GM12878 (cell line): Measurements from ENCODE around the gene NMT1. TPM values are rescaled to one million over a fixed set of nuclear protein-coding genes. Genes with fewer than 3 reads are reported as not detected.

Source experiments
- ATAC-seq: fragments of 200-7000 bp; cut with Tn5 transposase; 3 replicates; pipeline ENCODE4 v1.9.1; 2020; ENCODE audit warnings: mild to moderate bottlenecking, moderate library complexity
- BruUV-seq: library from RNA; stranded (reverse); fragments of 400-500 nt; replicated peaks from 2 replicates; lab custom pipeline; 2021; lab: Mats Ljungman, UMichigan
- CTCF ChIA-PET: fragments of 300-600 bp; sonication (Branson Sonifier 250); formaldehyde crosslinking; extraction: SDS; loops from one replicate; lab custom pipeline; 2021; ENCODE audit warnings: inconsistent platforms; lab: Yijun Ruan, JAX
- POLR2A ChIA-PET: fragments of 350-600 bp; formaldehyde crosslinking; extraction: SDS; loops from one replicate; lab custom pipeline; 2021; ENCODE audit warnings: inconsistent platforms; lab: Charles Lee
- RAD21 ChIA-PET: fragments of 300-600 bp; sonication (Branson Sonifier 250); formaldehyde crosslinking; loops from one replicate; lab custom pipeline; 2023; ENCODE audit warnings: antibody characterized with exemption; ENCODE audit not compliant: unreplicated experiment; lab: Charles Lee
- SMC1A ChIA-PET: fragments of 300-600 bp; sonication (Branson Sonifier 250); formaldehyde crosslinking; loops from one replicate; lab custom pipeline; 2023; ENCODE audit not compliant: unreplicated experiment, uncharacterized antibody; lab: Charles Lee
- DNase-seq: peaks from one replicate; pipeline ENCODE4 v3.0.0-alpha.2; 2011; ENCODE audit warnings: low read depth, low spot score
- FAIRE-seq: peaks from 3 replicates; lab custom pipeline; 2011; peaks lifted over from hg19 to GRCh38; lab: Jason Lieb, UNC
- H2AFZ ChIP-seq: 2 replicates; pipeline ENCODE4 v1.6.0; 2011; ENCODE audit warnings: low read depth, low read length, control low read depth; ENCODE audit not compliant: control insufficient read depth
- H3K27ac ChIP-seq: 2 replicates; pipeline ENCODE4 v1.5.1; 2011; ENCODE audit warnings: control low read depth; ENCODE audit not compliant: control insufficient read depth, insufficient read depth
- H3K27me3 ChIP-seq, 2 experiments: replicated peaks in 1 of 2; 2 replicates each; pipeline versions ENCODE4 v1.6.0 to v1.6.1; 2011; ENCODE audit warnings: low read length in 1 of 2; ENCODE audit not compliant: control insufficient read depth in 2 of 2, insufficient read depth in 2 of 2
- H3K36me3 ChIP-seq, 2 experiments: 2 replicates each; pipeline ENCODE4 v1.5.1; 2011; ENCODE audit warnings: low read length in 1 of 2; ENCODE audit not compliant: control insufficient read depth in 2 of 2, insufficient read depth in 2 of 2
- H3K4me1 ChIP-seq: 2 replicates; pipeline ENCODE4 v1.6.1; 2011; ENCODE audit warnings: mild to moderate bottlenecking, low read length, moderate library complexity, mixed read lengths; ENCODE audit not compliant: control insufficient read depth, insufficient read depth
- H3K4me2 ChIP-seq: 2 replicates; pipeline ENCODE4 v1.6.0; 2011; ENCODE audit warnings: control low read depth; ENCODE audit not compliant: control insufficient read depth, insufficient read depth
- H3K4me3 ChIP-seq: fragments of 200-600 bp; sonication (generic); 2 replicates; pipeline ENCODE4 v1.5.1; 2016
- H3K79me2 ChIP-seq: 2 replicates; pipeline ENCODE4 v1.6.0; 2011; ENCODE audit warnings: low read length; ENCODE audit not compliant: control insufficient read depth, insufficient read depth
- H3K9ac ChIP-seq: 2 replicates; pipeline ENCODE4 v1.8.0; 2011; ENCODE audit warnings: low read length, control low read depth, mixed read lengths; ENCODE audit not compliant: control insufficient read depth, insufficient read depth
- H3K9me3 ChIP-seq: replicated peaks from 3 replicates; pipeline ENCODE4 v1.5.1; 2011; ENCODE audit warnings: mild to moderate bottlenecking, low read length; ENCODE audit not compliant: control insufficient read depth, insufficient read depth
- H4K20me1 ChIP-seq: 2 replicates; pipeline ENCODE4 v1.6.0; 2011; ENCODE audit not compliant: control insufficient read depth, insufficient read depth
- CREB1 ChIP-seq: IDR thresholded peaks from 2 replicates; pipeline ENCODE4 v1.6.1; 2012; ENCODE audit warnings: low read depth, mild to moderate bottlenecking, inconsistent platforms
- EZH2 ChIP-seq: IDR thresholded peaks from 2 replicates; pipeline ENCODE4 v1.6.1; 2012; ENCODE audit warnings: low read depth, mild to moderate bottlenecking, control low read depth, inconsistent platforms, low read length, borderline replicate concordance; ENCODE audit not compliant: control insufficient read depth
- FOXM1 ChIP-seq: IDR thresholded peaks from 2 replicates; pipeline ENCODE4 v1.6.1; 2012; ENCODE audit warnings: low read depth, mild to moderate bottlenecking, inconsistent platforms, low read length, moderate library complexity
- KLF5 ChIP-seq: fragments of 450-650 bp; IDR thresholded peaks from 2 replicates; pipeline ENCODE4 v1.6.1; 2014; ENCODE audit warnings: mild to moderate bottlenecking; ENCODE audit not compliant: partially characterized antibody
- NFXL1 ChIP-seq: fragments of 450-650 bp; IDR thresholded peaks from 2 replicates; pipeline ENCODE4 v1.6.1; 2017; ENCODE audit warnings: antibody characterized with exemption, mild to moderate bottlenecking, borderline replicate concordance
- NR2F1 ChIP-seq: fragments of 450-650 bp; conservative IDR thresholded peaks from 2 replicates; pipeline ENCODE4 v1.6.1; 2017; ENCODE audit warnings: mild to moderate bottlenecking
- PAX5 ChIP-seq: IDR thresholded peaks from 2 replicates; pipeline ENCODE4 v1.6.1; 2011; ENCODE audit warnings: low read depth, low read length, borderline replicate concordance
- RAD51 ChIP-seq: fragments of 450-650 bp; IDR thresholded peaks from 2 replicates; pipeline ENCODE4 v1.6.1; 2016; ENCODE audit warnings: moderate library complexity, mild to moderate bottlenecking, inconsistent platforms
- RUNX3 ChIP-seq: IDR thresholded peaks from 2 replicates; pipeline ENCODE4 v1.6.1; 2012; ENCODE audit warnings: low read length, inconsistent platforms
- SMAD1 ChIP-seq: fragments of 450-650 bp; IDR thresholded peaks from 2 replicates; pipeline ENCODE4 v1.6.1; 2018; ENCODE audit warnings: mild to moderate bottlenecking, low read depth; ENCODE audit not compliant: partially characterized antibody
- ZBED1 ChIP-seq: IDR thresholded peaks from 2 replicates; pipeline ENCODE4 v1.6.1; 2016; ENCODE audit warnings: borderline replicate concordance
- ZNF274 ChIP-seq: IDR thresholded peaks from one replicate; pipeline ENCODE4 v1.8.0; 2011; ENCODE audit not compliant: insufficient read length, insufficient read depth
- WGBS: methylation state at CpG from one replicate; pipeline ENCODE4 v1.1.6; 2016; ENCODE audit warnings: low lambda C conversion rate; ENCODE audit not compliant: insufficient replicate concordance, insufficient coverage; ENCODE audit errors: missing lambda C conversion rate; 5-methylcytosine and 5-hydroxymethylcytosine counted together
- in situ Hi-C: fragments of 300-500 bp; cut with MboI; formaldehyde crosslinking; loops from 9 replicates; pipeline ENCODE4 v1.14.3; 2018; ENCODE audit warnings: mixed read lengths
- intact Hi-C: fragments of 100-400 bp; cut with micrococcal nuclease; formaldehyde crosslinking; loops from one replicate; pipeline ENCODE4 v1.14.2; 2022; ENCODE audit not compliant: unreplicated experiment
- polyA plus RNA-seq, 11 experiments: library from polyadenylated mRNA; depleted of rRNA in 4 of 11; unstranded in 6 of 11; stranded (reverse) in 5 of 11; fragments of >200 nt; fragmentation: Nextera tagmentation in 4 of 11; fragmentation: Illumina TruSeq in 1 of 11; extraction: Ambion mirVana in 4 of 11; extraction: Trizol in 1 of 11; gene quantifications; 1 replicate in 1 of 11; 2 replicates in 10 of 11; pipeline versions ENCODE4 v1.2.1 to v1.2.3, GENCODE V29; 2011 to 2016; ENCODE audit warnings: inconsistent platforms in 2 of 11, missing spikeins in 2 of 11, low read depth in 1 of 11
- total RNA-seq, 4 experiments: library from RNA; depleted of rRNA in 3 of 4; stranded (reverse); fragments of >200 nt in 3 of 4; fragmentation: Illumina TruSeq in 1 of 4; extraction: Trizol in 1 of 4; gene quantifications; 2 replicates each; pipeline versions ENCODE4 v1.2.1 to v1.2.3, GENCODE V29; 2013 to 2021
- TF ChIP-seq, protein P1 (sequence below): fragments of 450-650 bp; formaldehyde crosslinking; IDR thresholded peaks from 2 replicates; pipeline ENCODE4 v1.5.0; 2022; ENCODE audit warnings: mild to moderate bottlenecking, missing genetic modification characterization
- TF ChIP-seq, protein P2 (sequence below): fragments of 450-650 bp; IDR thresholded peaks from 2 replicates; pipeline ENCODE4 v1.6.1; 2014; ENCODE audit warnings: mild to moderate bottlenecking
- TF ChIP-seq, protein P3 (sequence below), 3 experiments: IDR thresholded peaks in 2 of 3; conservative IDR thresholded peaks in 1 of 3; 2 replicates each; pipeline ENCODE4 v1.5.1; 2011; ENCODE audit warnings: low read depth in 3 of 3, low read length in 3 of 3, mild to moderate bottlenecking in 3 of 3, control low read depth in 2 of 3, moderate library complexity in 2 of 3, inconsistent platforms in 1 of 3, mixed read lengths in 1 of 3; ENCODE audit not compliant: control insufficient read depth in 2 of 3, insufficient read depth in 1 of 3; ENCODE audit errors: extremely low read depth in 1 of 3
- TF ChIP-seq, protein P4 (sequence below): fragments of 450-650 bp; IDR thresholded peaks from 2 replicates; pipeline ENCODE4 v1.6.1; 2018; ENCODE audit warnings: borderline replicate concordance, mild to moderate bottlenecking; ENCODE audit not compliant: partially characterized antibody

Gene NMT1
- total and polyA plus RNA-seq, 10 of the 15 experiments (the other 5 are each of a cell fraction or from before 2014, with no cell fraction given), result 96.7 to 395 (median 222) TPM

DNA sequence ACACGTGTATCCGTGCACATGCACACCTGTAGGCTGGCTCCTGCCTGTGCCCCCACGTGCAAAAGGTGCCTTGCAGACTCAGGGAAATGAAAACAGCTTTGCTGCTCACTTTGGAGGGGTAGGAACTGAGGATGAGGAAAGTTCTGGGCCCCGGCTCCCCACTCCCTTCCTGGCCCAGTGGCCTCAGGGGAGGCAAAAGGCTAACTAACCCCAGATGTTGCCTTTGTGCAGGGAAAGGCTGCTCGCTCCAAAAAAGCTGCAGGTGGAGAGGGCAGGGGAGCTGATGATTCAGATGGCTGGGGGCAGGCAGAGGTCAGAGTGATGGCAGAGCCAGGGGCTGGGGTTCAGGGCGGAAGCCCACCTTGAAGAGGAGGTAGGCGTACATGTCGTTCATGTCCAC is 58.8 kb downstream of the NMT1 start:
- ChIA-PET SMC1A (no interaction called here), CTCF (interaction anchor here (1.0 to 3.0 kb wide), 4 partner anchors 15 to 200 kb away, joined by 3 to 11 read pairs (median 3); partner anchors contain the start of gene ACBD4), RAD21 (interaction anchor here (0.9 kb wide), 1 partner anchor 33 kb away, joined by 3 read pairs; no protein-coding TSS in a partner anchor), POLR2A (no interaction called here)
- no peak overlapping the region for H3K4me2 ChIP-seq
- no peak for TF ChIP-seq RAD51
- no peak for TF ChIP-seq ZNF274
- TF ChIP-seq, protein P1, sequence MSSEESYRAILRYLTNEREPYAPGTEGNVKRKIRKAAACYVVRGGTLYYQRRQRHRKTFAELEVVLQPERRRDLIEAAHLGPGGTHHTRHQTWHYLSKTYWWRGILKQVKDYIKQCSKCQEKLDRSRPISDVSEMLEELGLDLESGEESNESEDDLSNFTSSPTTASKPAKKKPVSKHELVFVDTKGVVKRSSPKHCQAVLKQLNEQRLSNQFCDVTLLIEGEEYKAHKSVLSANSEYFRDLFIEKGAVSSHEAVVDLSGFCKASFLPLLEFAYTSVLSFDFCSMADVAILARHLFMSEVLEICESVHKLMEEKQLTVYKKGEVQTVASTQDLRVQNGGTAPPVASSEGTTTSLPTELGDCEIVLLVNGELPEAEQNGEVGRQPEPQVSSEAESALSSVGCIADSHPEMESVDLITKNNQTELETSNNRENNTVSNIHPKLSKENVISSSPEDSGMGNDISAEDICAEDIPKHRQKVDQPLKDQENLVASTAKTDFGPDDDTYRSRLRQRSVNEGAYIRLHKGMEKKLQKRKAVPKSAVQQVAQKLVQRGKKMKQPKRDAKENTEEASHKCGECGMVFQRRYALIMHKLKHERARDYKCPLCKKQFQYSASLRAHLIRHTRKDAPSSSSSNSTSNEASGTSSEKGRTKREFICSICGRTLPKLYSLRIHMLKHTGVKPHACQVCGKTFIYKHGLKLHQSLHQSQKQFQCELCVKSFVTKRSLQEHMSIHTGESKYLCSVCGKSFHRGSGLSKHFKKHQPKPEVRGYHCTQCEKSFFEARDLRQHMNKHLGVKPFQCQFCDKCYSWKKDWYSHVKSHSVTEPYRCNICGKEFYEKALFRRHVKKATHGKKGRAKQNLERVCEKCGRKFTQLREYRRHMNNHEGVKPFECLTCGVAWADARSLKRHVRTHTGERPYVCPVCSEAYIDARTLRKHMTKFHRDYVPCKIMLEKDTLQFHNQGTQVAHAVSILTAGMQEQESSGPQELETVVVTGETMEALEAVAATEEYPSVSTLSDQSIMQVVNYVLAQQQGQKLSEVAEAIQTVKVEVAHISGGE (CRISPR knock-in tag), result no peak
- no peak for TF ChIP-seq NFXL1
- no peak for TF ChIP-seq RUNX3
- TF ChIP-seq EZH2, result no peak
- TF ChIP-seq, protein P2, sequence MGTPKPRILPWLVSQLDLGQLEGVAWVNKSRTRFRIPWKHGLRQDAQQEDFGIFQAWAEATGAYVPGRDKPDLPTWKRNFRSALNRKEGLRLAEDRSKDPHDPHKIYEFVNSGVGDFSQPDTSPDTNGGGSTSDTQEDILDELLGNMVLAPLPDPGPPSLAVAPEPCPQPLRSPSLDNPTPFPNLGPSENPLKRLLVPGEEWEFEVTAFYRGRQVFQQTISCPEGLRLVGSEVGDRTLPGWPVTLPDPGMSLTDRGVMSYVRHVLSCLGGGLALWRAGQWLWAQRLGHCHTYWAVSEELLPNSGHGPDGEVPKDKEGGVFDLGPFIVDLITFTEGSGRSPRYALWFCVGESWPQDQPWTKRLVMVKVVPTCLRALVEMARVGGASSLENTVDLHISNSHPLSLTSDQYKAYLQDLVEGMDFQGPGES, result no peak
- TF ChIP-seq FOXM1, result no peak
- TF ChIP-seq NR2F1, result no peak
- no peak for TF ChIP-seq KLF5
- no peak for TF ChIP-seq ZBED1
- TF ChIP-seq PAX5, result no peak
- TF ChIP-seq, protein P3, sequence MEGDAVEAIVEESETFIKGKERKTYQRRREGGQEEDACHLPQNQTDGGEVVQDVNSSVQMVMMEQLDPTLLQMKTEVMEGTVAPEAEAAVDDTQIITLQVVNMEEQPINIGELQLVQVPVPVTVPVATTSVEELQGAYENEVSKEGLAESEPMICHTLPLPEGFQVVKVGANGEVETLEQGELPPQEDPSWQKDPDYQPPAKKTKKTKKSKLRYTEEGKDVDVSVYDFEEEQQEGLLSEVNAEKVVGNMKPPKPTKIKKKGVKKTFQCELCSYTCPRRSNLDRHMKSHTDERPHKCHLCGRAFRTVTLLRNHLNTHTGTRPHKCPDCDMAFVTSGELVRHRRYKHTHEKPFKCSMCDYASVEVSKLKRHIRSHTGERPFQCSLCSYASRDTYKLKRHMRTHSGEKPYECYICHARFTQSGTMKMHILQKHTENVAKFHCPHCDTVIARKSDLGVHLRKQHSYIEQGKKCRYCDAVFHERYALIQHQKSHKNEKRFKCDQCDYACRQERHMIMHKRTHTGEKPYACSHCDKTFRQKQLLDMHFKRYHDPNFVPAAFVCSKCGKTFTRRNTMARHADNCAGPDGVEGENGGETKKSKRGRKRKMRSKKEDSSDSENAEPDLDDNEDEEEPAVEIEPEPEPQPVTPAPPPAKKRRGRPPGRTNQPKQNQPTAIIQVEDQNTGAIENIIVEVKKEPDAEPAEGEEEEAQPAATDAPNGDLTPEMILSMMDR (IDR thresholded peaks at IDR 0.05 in 2 of 3, conservative IDR thresholded peaks at IDR 0.05 in 1 of 3; ENCODE audit: control insufficient read depth in 2 of 3, extremely low read depth in 1 of 3, insufficient read depth in 1 of 3, low read depth in 3 of 3, low read length in 3 of 3), result no peak
- no peak for TF ChIP-seq CREB1
- no peak for TF ChIP-seq SMAD1
- TF ChIP-seq, protein P4, sequence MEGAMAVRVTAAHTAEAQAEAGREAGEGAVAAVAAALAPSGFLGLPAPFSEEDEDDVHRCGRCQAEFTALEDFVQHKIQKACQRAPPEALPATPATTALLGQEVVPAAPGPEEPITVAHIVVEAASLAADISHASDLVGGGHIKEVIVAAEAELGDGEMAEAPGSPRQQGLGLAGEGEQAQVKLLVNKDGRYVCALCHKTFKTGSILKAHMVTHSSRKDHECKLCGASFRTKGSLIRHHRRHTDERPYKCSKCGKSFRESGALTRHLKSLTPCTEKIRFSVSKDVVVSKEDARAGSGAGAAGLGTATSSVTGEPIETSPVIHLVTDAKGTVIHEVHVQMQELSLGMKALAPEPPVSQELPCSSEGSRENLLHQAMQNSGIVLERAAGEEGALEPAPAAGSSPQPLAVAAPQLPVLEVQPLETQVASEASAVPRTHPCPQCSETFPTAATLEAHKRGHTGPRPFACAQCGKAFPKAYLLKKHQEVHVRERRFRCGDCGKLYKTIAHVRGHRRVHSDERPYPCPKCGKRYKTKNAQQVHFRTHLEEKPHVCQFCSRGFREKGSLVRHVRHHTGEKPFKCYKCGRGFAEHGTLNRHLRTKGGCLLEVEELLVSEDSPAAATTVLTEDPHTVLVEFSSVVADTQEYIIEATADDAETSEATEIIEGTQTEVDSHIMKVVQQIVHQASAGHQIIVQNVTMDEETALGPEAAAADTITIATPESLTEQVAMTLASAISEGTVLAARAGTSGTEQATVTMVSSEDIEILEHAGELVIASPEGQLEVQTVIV, result no peak
- no peaks in the 10 kb centered on the region for H3K79me2 ChIP-seq
- no peak overlapping the region for H3K9ac ChIP-seq
- no peaks in the 10 kb centered on the region for H3K9me3 ChIP-seq
- FAIRE-seq, result no peak
- no peak for ATAC-seq
- no peaks in the 10 kb centered on the region for H3K27me3 ChIP-seq
- no peak overlapping the region for H2AFZ ChIP-seq
- 28% methylated on average over 8 of the region's 8 CpGs for WGBS
- BruUV-seq, result no TSS peak
- H4K20me1 ChIP-seq, result no peaks in the 10 kb centered on the region
- H3K36me3 ChIP-seq, result no peaks in the 10 kb centered on the region
- intact Hi-C loops, result no loop called here
- H3K4me1 ChIP-seq, result no peaks in the 10 kb centered on the region
- no peak overlapping the region for H3K4me3 ChIP-seq
- DNase-seq, result no peak
- in situ Hi-C loops, result loop anchor here (10.0 kb wide), 1 partner anchor 345 kb away; no protein-coding TSS in a partner anchor
- no peak overlapping the region for H3K27ac ChIP-seq
